Ishikawa (cell line): ENCODE data around the gene PARD3B.

Source experiments
- CREB1 ChIP-seq: IDR thresholded peaks from 2 replicates; pipeline ENCODE4 v1.6.1; 2012; ENCODE audit warnings: low read depth
- EGR1 ChIP-seq: IDR thresholded peaks from 2 replicates; pipeline ENCODE4 v1.6.1; 2012
- EP300 ChIP-seq: IDR thresholded peaks from 2 replicates; pipeline ENCODE4 v1.6.1; 2012; ENCODE audit warnings: borderline replicate concordance
- FOXM1 ChIP-seq: IDR thresholded peaks from 2 replicates; pipeline ENCODE4 v1.6.1; 2012; ENCODE audit warnings: low read depth, borderline replicate concordance
- MAX ChIP-seq: IDR thresholded peaks from 2 replicates; pipeline ENCODE4 v1.6.1; 2012
- TAF1 ChIP-seq: IDR thresholded peaks from 2 replicates; pipeline ENCODE4 v1.6.1; 2012; ENCODE audit warnings: low read depth, mild to moderate bottlenecking
- TCF12 ChIP-seq: IDR thresholded peaks from 2 replicates; pipeline ENCODE4 v1.6.1; 2012; ENCODE audit warnings: low read depth
- TEAD4 ChIP-seq: IDR thresholded peaks from 2 replicates; pipeline ENCODE4 v1.6.1; 2012
- USF1 ChIP-seq: IDR thresholded peaks from 2 replicates; pipeline ENCODE4 v1.6.1; 2012
- YY1 ChIP-seq: IDR thresholded peaks from 2 replicates; pipeline ENCODE4 v1.6.1; 2012; ENCODE audit warnings: low read depth

GRCh38 chr2:204683384-204683783, 138.1 kb downstream of the PARD3B start:
- TF ChIP-seq TCF12 (no peak), EP300 (no peak), YY1 (no peak), MAX (no peak), TEAD4 (no peak), EGR1 (no peak), TAF1 (no peak), FOXM1 (no peak), CREB1 (no peak), USF1 (no peak)
